K562 (cell line): Measurements from ENCODE around the gene SGMS1. TPM values are rescaled to one million over a fixed set of nuclear protein-coding genes. Genes with fewer than 3 reads are reported as not detected.

Experiments used
- BRD9 ChIP-seq: fragments of 450-650 bp; IDR thresholded peaks from 2 replicates; pipeline ENCODE4 v1.6.1; 2018; ENCODE audit warnings: low read depth; ENCODE audit not compliant: partially characterized antibody
- BRF1 ChIP-seq: IDR thresholded peaks from 3 replicates; pipeline ENCODE4 v1.6.1; 2011; ENCODE audit warnings: borderline replicate concordance, mild to moderate bottlenecking; ENCODE audit not compliant: insufficient read length; ENCODE audit errors: extremely low read depth
- CBFA2T2 ChIP-seq: fragments of 450-650 bp; conservative IDR thresholded peaks from 2 replicates; pipeline ENCODE4 v1.6.1; 2017; ENCODE audit warnings: mild to moderate bottlenecking
- CBX3 ChIP-seq, 2 experiments: IDR thresholded peaks; 1 replicate in 1 of 2; 2 replicates in 1 of 2; pipeline ENCODE4 v1.6.1; 2012; ENCODE audit warnings: inconsistent platforms in 2 of 2, low read length in 2 of 2, borderline replicate concordance in 1 of 2, control low read depth in 1 of 2
- CHAMP1 ChIP-seq: fragments of 450-650 bp; IDR thresholded peaks from 2 replicates; pipeline ENCODE4 v1.6.1; 2016; ENCODE audit warnings: mild to moderate bottlenecking
- EHMT2 ChIP-seq: fragments of 450-650 bp; IDR thresholded peaks from 2 replicates; pipeline ENCODE4 v1.6.1; 2018; ENCODE audit warnings: antibody characterized with exemption
- ELF1 ChIP-seq: fragments of 200-800 bp; sonication (Bioruptor generic); IDR thresholded peaks from 2 replicates; pipeline ENCODE4 v1.6.1; 2016; ENCODE audit warnings: missing genetic modification characterization, missing compliant biosample characterization
- HMBOX1 ChIP-seq: sonication (generic); IDR thresholded peaks from 2 replicates; pipeline ENCODE4 v1.6.1; 2016
- JUND ChIP-seq, 2 experiments: IDR thresholded peaks; 2 replicates in 1 of 2; 3 replicates in 1 of 2; pipeline ENCODE4 v1.6.1; 2011; ENCODE audit warnings: borderline replicate concordance in 2 of 2, low read depth in 2 of 2, low read length in 2 of 2, improper control_type of control experiment in 1 of 2, missing biosample characterization in 1 of 2, missing genetic modification characterization in 1 of 2, missing genetic modification reagents in 1 of 2
- KDM2B ChIP-seq: fragments of 250-450 bp; sonication (Bioruptor Pico); IDR thresholded peaks from 2 replicates; pipeline ENCODE4 v1.8.0; 2021; ENCODE audit warnings: mild to moderate bottlenecking, moderate library complexity
- NFIC ChIP-seq: fragments of 450-650 bp; IDR thresholded peaks from 2 replicates; pipeline ENCODE4 v1.6.1; 2017; ENCODE audit warnings: mild to moderate bottlenecking, inconsistent platforms
- NONO ChIP-seq, 2 experiments: fragments of 200-400 bp in 1 of 2; fragments of 450-650 bp in 1 of 2; formaldehyde crosslinking in 1 of 2; IDR thresholded peaks; 2 replicates each; pipeline ENCODE4 v1.6.1; 2017; ENCODE audit warnings: low read depth in 2 of 2, mild to moderate bottlenecking in 2 of 2, moderate library complexity in 2 of 2, low read length in 1 of 2
- NR4A1 ChIP-seq, 2 experiments: fragments of 250-450 bp in 1 of 2; fragments of 450-650 bp in 1 of 2; sonication (Bioruptor Pico) in 1 of 2; IDR thresholded peaks; 2 replicates each; pipeline versions ENCODE4 v1.4.0 to v1.6.1; 2016 to 2020; ENCODE audit warnings: mild to moderate bottlenecking in 2 of 2, missing compliant biosample characterization in 1 of 2, missing genetic modification characterization in 1 of 2, moderate library complexity in 1 of 2
- PCBP1 ChIP-seq: fragments of 200-400 bp; formaldehyde crosslinking; IDR thresholded peaks from 2 replicates; pipeline ENCODE4 v1.6.1; 2018; ENCODE audit warnings: mild to moderate bottlenecking, low read depth, low read length; ENCODE audit not compliant: poor library complexity, severe bottlenecking
- PML ChIP-seq: IDR thresholded peaks from 2 replicates; pipeline ENCODE4 v1.6.1; 2012; ENCODE audit warnings: low read length, inconsistent platforms
- RBM14 ChIP-seq: fragments of 200-400 bp; formaldehyde crosslinking; IDR thresholded peaks from 2 replicates; pipeline ENCODE4 v1.6.1; 2018; ENCODE audit warnings: low read depth, mild to moderate bottlenecking, low read length, moderate library complexity, borderline replicate concordance; ENCODE audit not compliant: insufficient read depth
- SETDB1 ChIP-seq: IDR thresholded peaks from one replicate; pipeline ENCODE4 v1.6.1; 2012; ENCODE audit warnings: low read length, control low read depth, inconsistent platforms
- ZNF217 ChIP-seq: sonication (generic); formaldehyde crosslinking; IDR thresholded peaks from 2 replicates; pipeline ENCODE4 v1.8.0; 2022; ENCODE audit warnings: mild to moderate bottlenecking, missing genetic modification reagents
- ZNF707 ChIP-seq: fragments of 250-450 bp; sonication (Bioruptor Pico); conservative IDR thresholded peaks from 2 replicates; pipeline ENCODE4 v1.8.0; 2022; ENCODE audit warnings: inconsistent platforms, mild to moderate bottlenecking, moderate library complexity
- polyA plus RNA-seq, 8 experiments: library from polyadenylated mRNA; depleted of rRNA in 4 of 8; stranded (reverse) in 5 of 8; unstranded in 3 of 8; fragments of >200 nt; fragmentation: Nextera tagmentation in 2 of 8; fragmentation: Illumina TruSeq in 1 of 8; extraction: Ambion mirVana in 2 of 8; extraction: Trizol in 1 of 8; gene quantifications; 2 replicates each; pipeline versions ENCODE4 v1.2.1 to v1.2.3, GENCODE V29; 2011 to 2014; ENCODE audit warnings: inconsistent platforms in 1 of 8, missing spikeins in 1 of 8
- total RNA-seq, 7 experiments: library from RNA; depleted of rRNA in 6 of 7; stranded (reverse); fragments of >200 nt in 6 of 7; fragmentation: Illumina TruSeq in 2 of 7; extraction: Trizol in 2 of 7; gene quantifications; 2 replicates each; pipeline versions ENCODE4 v1.2.1 to v1.2.3, GENCODE V29; 2011 to 2021; ENCODE audit warnings: low replicate concordance in 1 of 7
- TF ChIP-seq, protein P1 (sequence below): fragments of 250-450 bp; sonication (Bioruptor Pico); IDR thresholded peaks from 2 replicates; pipeline ENCODE4 v1.8.0; 2021; ENCODE audit warnings: borderline replicate concordance, mild to moderate bottlenecking, moderate library complexity; ENCODE audit not compliant: poor library complexity, severe bottlenecking
- TF ChIP-seq, protein P2 (sequence below): sonication (generic); formaldehyde crosslinking; IDR thresholded peaks from 2 replicates; pipeline ENCODE4 v1.8.1; 2023; ENCODE audit warnings: mild to moderate bottlenecking, missing genetic modification reagents

The SGMS1 gene
- total and polyA plus RNA-seq, 9 of the 15 experiments (the other 6 are each of a cell fraction or from before 2014, with no cell fraction given) = 22.6 to 232 (median 82.2) TPM

DNA sequence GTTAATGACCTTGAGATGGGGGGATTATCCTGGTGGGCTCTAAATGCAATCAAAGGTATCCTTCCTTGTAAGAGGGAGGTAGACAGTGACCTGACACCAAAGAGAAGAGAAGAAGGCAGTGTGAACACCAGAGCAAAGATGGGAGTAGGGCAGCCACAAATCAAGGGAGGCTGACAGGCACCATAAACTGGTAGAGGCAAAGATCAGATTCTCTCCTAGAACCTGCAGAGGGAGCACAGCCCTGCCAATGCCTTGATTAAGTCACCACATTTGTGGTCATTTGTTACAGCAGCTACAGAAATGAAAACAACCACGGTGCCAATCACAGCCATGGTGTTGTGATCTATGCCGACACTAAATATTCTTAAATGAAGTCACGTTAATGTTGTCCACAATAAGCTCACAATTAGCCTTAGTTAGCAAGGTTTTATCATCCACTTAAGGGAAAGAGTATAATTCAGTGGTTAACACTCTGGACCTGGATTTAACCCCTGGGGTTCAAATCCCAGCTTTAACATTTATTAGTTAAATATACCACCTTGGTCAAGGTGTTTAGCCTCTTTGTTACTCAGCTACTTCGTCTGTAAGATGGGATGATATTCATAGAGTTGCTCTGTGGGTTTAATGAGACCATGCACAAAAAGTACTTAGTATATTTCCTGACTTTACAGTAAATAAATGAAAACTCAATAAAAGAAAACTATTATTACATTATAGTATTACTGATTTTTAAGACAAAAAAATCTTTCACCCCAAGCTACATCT lies 70.8 kb downstream of the SGMS1 start (continued):
- TF ChIP-seq, protein P1, sequence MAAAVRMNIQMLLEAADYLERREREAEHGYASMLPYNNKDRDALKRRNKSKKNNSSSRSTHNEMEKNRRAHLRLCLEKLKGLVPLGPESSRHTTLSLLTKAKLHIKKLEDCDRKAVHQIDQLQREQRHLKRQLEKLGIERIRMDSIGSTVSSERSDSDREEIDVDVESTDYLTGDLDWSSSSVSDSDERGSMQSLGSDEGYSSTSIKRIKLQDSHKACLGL = no peak
- TF ChIP-seq RBM14 (no peak), NFIC (no peak), CHAMP1 (no peak), ZNF707 (CRISPR knock-in tag) (no peak), CBX3 (IDR thresholded peaks at IDR 0.05; ENCODE audit: borderline replicate concordance in 1 of 2, low read length in 2 of 2) (0 out of 3 replicates have a peak, but pooled peaks of 1 of the 2 experiments have one; percentile 47), ELF1 (tag) (no peak), NONO (IDR thresholded peaks at IDR 0.05; ENCODE audit: low read depth in 2 of 2, low read length in 1 of 2) (no peak), NR4A1 (CRISPR knock-in tag; IDR thresholded peaks at IDR 0.05) (no peak), NR4A1 (tag; IDR thresholded peaks at IDR 0.05) (no peak), JUND (IDR thresholded peaks at IDR 0.05; ENCODE audit: borderline replicate concordance, low read depth, low read length) (peak; percentile 58), JUND (tag; IDR thresholded peaks at IDR 0.05; ENCODE audit: borderline replicate concordance, low read depth, low read length) (peak; percentile 31; the same call in 1 of the 3 replicates), SETDB1 (no peak), ZNF217 (CRISPR knock-in tag) (no peak), HMBOX1 (peak; percentile 73), PML (no peak), KDM2B (CRISPR knock-in tag) (no peak), BRD9 (no peak), PCBP1 (no peak), CBFA2T2 (0 out of 2 replicates have a peak, but pooled peaks have one; percentile 11), EHMT2 (0 out of 2 replicates have a peak, but pooled peaks have one; percentile 12), BRF1 (no peak)
- TF ChIP-seq, protein P2, sequence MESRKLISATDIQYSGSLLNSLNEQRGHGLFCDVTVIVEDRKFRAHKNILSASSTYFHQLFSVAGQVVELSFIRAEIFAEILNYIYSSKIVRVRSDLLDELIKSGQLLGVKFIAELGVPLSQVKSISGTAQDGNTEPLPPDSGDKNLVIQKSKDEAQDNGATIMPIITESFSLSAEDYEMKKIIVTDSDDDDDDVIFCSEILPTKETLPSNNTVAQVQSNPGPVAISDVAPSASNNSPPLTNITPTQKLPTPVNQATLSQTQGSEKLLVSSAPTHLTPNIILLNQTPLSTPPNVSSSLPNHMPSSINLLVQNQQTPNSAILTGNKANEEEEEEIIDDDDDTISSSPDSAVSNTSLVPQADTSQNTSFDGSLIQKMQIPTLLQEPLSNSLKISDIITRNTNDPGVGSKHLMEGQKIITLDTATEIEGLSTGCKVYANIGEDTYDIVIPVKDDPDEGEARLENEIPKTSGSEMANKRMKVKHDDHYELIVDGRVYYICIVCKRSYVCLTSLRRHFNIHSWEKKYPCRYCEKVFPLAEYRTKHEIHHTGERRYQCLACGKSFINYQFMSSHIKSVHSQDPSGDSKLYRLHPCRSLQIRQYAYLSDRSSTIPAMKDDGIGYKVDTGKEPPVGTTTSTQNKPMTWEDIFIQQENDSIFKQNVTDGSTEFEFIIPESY (CRISPR knock-in tag) = 0 out of 2 replicates have a peak, but pooled peaks have one; percentile 17
